Esophagus squamous epithelium (tissue), 4 donors: ENCODE measurements around the gene WWOX.

Experiments used
- CTCF ChIP-seq, 6 experiments: fragments of 450-650 bp in 4 of 6; fragments of 200-600 bp in 2 of 6; sonication (generic) in 2 of 6; IDR thresholded peaks; one replicate each; pipeline ENCODE4 v1.5.1; 2016 to 2019; ENCODE audit warnings: antibody characterized with exemption in 6 of 6, mild to moderate bottlenecking in 4 of 6, moderate library complexity in 4 of 6
- POLR2A ChIP-seq, 4 donors: fragments of 450-650 bp; IDR thresholded peaks; one replicate each; pipeline ENCODE4 v1.6.1; 2017; ENCODE audit warnings: antibody characterized with exemption in 4 of 4, mild to moderate bottlenecking in 4 of 4, moderate library complexity in 3 of 4

DNA sequence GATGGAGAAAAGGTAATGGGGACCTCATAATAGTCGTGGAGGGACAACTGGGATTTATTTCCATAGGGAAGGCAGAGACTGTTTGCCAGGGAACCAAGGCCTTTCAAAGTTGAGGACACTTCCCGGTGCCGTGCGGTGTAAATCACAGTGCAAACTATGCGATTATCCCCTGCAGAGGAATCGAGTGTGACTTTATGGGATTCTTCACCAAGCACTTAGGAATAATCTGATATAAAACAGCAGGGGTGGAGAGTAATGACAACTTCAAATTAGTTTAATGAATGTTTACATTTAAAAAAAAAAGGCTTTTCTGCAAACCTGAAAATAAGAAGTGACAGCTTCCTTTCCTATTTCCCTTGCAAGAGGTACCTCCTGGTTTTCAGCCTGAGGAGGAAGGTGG lies 962.9 kb downstream of the WWOX start:
- TF ChIP-seq CTCF (IDR thresholded peaks at IDR 0.05) = no peak
- TF ChIP-seq POLR2A (IDR thresholded peaks at IDR 0.05) = no peak
